ENCODE results near the gene ZFYVE9. TPM values are rescaled to one million over a fixed set of nuclear protein-coding genes. Genes with fewer than 3 reads are reported as not detected.

Gene ZFYVE9
- total and polyA plus RNA-seq, 11 donors = 3.6 to 19.2 (median 16.7) TPM

DNA sequence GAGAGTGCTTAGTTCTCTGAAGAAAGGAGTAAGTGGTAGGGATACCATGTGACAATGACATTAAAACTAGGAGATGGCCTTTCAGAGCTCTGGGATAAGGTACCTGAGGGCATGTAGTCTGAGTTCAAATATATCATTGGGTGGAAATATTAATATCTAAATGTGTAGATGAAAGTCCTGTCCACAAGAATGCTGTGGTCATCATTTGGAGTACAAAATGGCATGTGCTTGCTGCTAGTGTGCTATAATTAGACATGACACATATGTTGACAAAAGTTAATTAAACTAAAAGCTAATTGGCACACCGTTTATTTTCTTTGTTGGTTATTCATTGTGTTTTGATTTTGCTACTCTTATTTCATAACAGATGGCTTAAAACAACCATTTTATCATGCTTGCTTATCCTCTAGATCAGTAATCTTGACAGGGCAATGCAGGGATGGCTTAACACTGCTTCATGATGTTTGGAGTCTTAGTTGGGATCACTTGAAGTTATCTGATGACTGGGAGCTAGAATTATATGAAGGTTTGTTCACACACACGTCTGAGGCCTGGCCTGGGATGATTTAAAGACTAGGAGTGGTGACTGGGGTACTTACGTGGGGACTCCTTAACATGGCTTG is 193.1 kb downstream of the ZFYVE9 start:
- H3K27ac ChIP-seq = no peak overlapping the region
- H3K36me3 ChIP-seq = peaks cover 0 to 61% (median 22%) of the 10 kb centered on the region in 9 donors
- DNase-seq (no peak), ATAC-seq (no peak)
- H3K27me3 ChIP-seq = no peaks in the 10 kb centered on the region
- no peak overlapping the region for H3K4me3 ChIP-seq
- peaks cover 0 to 6% (median 0%) of the 10 kb centered on the region in 12 donors for H3K4me1 ChIP-seq
- intact Hi-C loops (cut with DNase I) = no loop called here
- 90 to 94% (median 91%) methylated on average over 3 of the region's 3 CpGs for WGBS, 4 donors
- no peaks in the 10 kb centered on the region for H3K9me3 ChIP-seq
- TF ChIP-seq CTCF (IDR thresholded peaks at IDR 0.05) (no peak), POLR2A (IDR thresholded peaks at IDR 0.05) (no peak)

DNA sequence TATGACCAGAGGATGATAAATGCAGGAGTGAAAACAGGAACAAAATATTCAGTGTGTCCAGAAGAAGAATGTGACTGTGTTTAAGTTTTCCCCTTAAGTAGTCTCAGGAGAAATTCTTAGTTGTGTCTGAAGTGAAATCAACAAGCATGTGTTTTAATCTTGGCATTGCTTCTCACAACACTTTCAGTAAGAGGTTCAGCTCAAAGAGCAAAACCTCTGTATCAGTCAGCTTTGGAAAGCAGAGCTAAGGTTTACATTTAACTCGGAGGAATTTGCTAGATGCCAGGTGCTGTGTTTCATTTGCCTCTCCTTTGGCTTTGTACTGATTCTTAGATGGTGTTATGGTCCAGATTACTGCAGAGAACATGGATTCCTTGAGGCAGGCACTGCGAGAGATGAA is 195.6 kb downstream of the ZFYVE9 start:
- WGBS, 4 donors = 88 to 100% (median 92%) methylated on average over 2 of the region's 2 CpGs
- TF ChIP-seq POLR2A (IDR thresholded peaks at IDR 0.05) (no peak), CTCF (IDR thresholded peaks at IDR 0.05) (no peak)
- H3K27ac ChIP-seq = no peak overlapping the region
- H3K36me3 ChIP-seq = peaks cover 0 to 70% (median 25%) of the 10 kb centered on the region in 9 donors
- no peaks in the 10 kb centered on the region for H3K27me3 ChIP-seq
- DNase-seq (no peak), ATAC-seq (no peak)
- H3K9me3 ChIP-seq = no peaks in the 10 kb centered on the region
- intact Hi-C loops (cut with DNase I) = no loop called here
- peaks cover 0 to 6% (median 0%) of the 10 kb centered on the region in 12 donors for H3K4me1 ChIP-seq
- H3K4me3 ChIP-seq = no peak overlapping the region

- ATAC-seq (no peak), DNase-seq (no peak)
- TF ChIP-seq POLR2A (IDR thresholded peaks at IDR 0.05) (no peak), CTCF (IDR thresholded peaks at IDR 0.05) (no peak)
- WGBS, 4 donors = 77 to 91% (median 82%) methylated on average over 6 to 7 of the region's 7 CpGs
- Histone ChIP-seq H3K4me1 (no peaks in the 10 kb centered on the region), H3K9me3 (no peaks in the 10 kb centered on the region), H3K27ac (no peak overlapping the region), H3K4me3 (no peak overlapping the region), H3K36me3 (peaks cover 0 to 67% (median 18%) of the 10 kb centered on the region in 9 donors), H3K27me3 (no peaks in the 10 kb centered on the region)
- intact Hi-C loops (cut with DNase I) = no loop called here
These were observed 199.9 kb downstream of the ZFYVE9 start for GRCh38 chr1:52341655-52342260.

- Histone ChIP-seq H3K4me1 (peaks cover 0 to 5% (median 0%) of the 10 kb centered on the region in 12 donors), H3K36me3 (peaks cover 0 to 56% (median 14%) of the 10 kb centered on the region in 9 donors), H3K9me3 (no peaks in the 10 kb centered on the region), H3K27ac (no peak overlapping the region), H3K27me3 (no peaks in the 10 kb centered on the region), H3K4me3 (no peak overlapping the region)
- ATAC-seq = no peak
- no peak for TF ChIP-seq POLR2A (IDR thresholded peaks at IDR 0.05)
- 78 to 93% (median 87%) methylated on average over 3 of the region's 3 CpGs for WGBS, 4 donors
- DNase-seq = no peak
- intact Hi-C loops (cut with DNase I) = no loop called here
These were observed 202.1 kb downstream of the ZFYVE9 start for GRCh38 chr1:52343979-52344378.
